NCI-H510A (cell line): Measurements from ENCODE around the gene SEC23IP.

Experiments used
- DNase-seq: peaks from one replicate; lab custom pipeline; 2025; lab: John Stamatoyannopoulos, UW

The SEC23IP gene

DNA sequence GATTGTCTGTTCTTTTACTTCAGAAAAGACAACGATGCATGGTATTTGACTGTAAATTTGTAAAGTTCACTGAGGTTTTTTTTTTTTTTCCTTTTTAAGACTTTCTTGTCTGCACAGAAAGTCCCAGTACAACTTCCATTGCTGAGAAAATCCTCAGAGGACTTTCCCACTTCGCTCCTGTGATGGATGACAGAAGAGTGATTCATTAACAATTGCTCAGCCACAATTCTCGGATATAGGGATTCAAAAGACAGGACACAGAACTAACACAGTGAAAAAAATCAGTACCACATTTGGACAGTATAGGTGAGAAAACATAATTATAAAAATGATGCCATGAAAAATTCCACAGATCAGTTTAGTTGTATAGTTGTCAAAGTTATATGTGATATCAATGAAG lies 48.0 kb downstream of the SEC23IP start:
- DNase-seq, result no peak

DNA sequence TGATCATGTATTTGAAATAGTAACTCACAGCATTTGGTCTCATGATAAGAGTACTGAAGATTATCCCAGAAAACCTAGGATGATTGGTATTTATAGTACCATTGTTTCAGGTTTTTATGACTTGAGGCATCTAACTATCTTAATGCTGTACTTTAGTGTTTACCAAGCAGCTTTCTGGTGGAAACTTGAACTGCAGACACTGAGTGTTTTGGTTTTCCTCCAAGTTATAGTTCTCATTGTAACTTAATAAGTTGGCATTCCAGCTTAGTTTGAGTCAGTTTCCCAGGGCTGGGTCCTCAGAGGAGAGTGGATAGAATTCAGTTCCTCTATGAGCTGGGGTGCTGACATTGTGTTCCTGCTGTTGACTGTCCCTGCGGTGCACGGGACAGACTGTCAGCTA lies 50.4 kb downstream of the SEC23IP start:
- no peak for DNase-seq

DNA sequence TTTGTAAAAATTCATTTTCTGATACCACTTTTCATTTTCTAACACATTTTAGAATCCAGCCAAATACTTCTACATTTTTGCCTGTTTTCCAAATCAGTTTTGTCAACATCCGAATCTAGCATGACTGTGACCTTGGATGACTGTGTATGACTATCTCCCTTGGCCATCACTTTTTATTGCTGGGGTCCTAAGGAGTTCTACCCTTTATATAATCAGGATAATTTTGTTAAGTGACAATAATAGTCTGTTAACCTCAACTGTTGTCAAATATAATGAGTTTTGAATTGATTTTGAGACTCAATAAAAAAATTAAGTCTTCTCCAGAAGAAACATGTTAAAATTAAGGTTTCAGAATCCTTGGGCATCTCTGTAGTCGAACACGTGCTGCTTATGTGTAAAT lies 53.3 kb downstream of the SEC23IP start:
- DNase-seq, result no peak

GRCh38 chr10:119947300-119947699 lies 54.8 kb downstream of the SEC23IP start:
- no peak for DNase-seq

DNA sequence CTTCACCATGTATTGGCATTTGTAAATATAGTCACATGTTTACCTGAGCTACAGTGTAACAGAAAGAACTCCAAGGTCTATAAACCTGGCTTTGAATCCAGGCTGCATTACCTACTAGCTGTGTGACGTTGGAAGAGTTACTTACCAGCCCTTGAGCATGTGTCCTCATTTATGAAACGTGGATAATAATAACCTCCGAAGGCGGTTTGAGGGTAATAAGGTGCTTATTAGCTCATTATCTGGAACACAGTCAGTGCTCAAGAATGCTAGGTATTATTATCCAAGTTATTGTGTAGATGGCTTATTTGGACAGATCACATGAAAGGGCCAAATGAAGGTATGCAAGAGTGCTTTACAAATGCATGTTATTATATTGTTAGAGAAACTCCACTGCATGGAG lies 64.9 kb downstream of the SEC23IP start:
- DNase-seq, result no peak

DNA sequence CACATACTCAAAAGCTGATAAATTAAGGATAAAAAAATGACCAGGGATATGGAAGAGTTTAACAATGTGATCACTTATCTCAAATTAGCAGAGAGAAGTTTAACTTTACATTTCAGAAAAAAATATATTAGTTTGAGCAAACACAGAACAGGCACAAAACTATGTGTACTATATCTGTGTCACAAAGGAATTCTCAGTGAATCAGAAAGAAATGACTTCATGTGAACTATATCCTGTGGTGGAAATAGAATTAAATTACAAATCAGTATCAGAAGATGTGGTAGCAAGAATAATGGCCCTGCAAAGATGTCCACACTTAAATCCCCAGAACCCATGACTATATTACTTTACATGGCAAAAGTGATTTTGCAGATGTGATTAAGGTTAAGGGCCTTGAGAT lies 70.3 kb downstream of the SEC23IP start:
- no peak for DNase-seq

GRCh38 chr10:119967066-119967465 lies 74.5 kb downstream of the SEC23IP start:
- DNase-seq, result no peak

- DNase-seq, result no peak
Measured at GRCh38 chr10:119969609-119970008, 77.1 kb downstream of the SEC23IP start.

- no peak for DNase-seq
Measured at GRCh38 chr10:119970107-119970506, 77.6 kb downstream of the SEC23IP start.

DNA sequence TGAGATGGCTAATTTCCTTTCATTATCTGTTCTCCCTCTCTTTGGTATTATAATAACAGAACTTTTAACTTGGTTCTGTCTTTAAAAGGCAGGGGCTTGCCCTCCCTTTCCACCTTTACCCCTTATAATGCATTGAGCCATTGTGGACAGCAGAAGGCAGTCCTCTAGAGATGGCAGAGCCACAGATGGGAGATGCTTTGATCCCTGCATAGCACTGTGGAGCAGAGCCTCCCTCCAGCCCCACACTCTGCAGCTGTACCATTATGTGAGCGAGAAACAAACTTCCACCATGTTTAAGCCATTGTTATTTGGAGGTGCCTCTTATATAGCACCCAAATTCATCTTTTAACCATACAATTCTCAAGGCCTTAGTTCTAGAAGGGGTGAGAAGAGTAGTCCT lies 78.4 kb downstream of the SEC23IP start:
- no peak for DNase-seq

DNA sequence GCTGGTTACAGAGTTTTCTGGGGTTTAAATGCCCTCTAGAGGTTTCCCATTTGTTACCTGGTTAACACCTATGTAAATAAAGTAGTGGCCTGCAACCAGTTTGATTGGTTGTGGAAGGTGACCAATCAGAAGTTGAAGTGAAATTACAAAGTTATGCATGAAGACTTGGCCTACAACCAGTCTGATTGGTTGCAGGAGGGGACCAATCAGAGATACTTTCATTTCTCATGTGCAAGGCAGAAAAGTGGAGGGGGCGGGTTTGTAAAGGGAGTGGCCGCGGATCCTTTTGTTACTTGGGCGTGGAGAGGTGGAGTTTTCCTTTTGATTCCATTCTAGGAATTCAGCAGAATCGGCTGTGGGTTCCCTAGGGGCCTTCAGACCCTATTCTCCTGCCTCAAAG lies 80.8 kb downstream of the SEC23IP start:
- no peak for DNase-seq

GRCh38 chr10:119976421-119976820 lies 83.9 kb downstream of the SEC23IP start:
- no peak for DNase-seq

GRCh38 chr10:119980956-119981750 lies 88.6 kb downstream of the SEC23IP start:
- DNase-seq, result no peak

DNA sequence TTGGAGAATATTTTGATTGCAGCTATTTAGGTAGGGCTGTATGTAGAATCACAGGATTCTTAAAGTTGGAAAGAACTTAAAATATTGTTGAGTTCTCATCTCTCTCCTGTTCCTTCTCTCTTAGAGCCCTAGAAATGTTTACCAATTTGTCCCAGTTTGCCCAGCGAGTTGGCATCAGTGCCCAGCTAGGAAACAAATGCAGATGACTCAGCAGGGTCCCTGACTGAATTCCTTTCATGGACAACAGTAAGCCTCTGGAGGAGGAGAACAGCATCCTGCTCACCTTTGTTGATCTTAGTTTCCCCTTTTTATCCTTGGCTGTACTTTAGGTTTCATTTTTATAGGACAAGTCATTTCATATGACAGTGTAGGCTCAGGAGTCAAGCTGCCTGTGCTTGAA lies 89.3 kb downstream of the SEC23IP start:
- DNase-seq, result no peak

DNA sequence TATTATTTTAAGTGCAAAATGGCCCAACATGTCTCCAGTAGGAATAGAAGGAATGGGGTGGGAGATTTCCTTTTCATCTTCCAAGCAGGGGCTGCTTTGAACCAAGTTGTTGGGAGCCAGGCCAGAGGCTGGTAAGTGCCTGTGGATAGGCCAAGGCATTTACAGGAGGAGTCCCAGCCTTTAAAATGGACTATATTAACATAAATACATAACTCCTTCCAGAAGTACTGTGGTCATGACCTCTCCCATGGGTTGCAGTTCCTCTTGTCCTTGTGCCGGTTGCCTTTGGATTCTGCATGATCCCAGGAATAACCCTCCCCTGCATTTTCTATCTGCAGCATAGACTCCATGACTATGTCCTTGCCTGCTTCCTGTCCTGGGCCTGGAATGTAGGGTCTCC lies 95.8 kb downstream of the SEC23IP start:
- DNase-seq, result no peak

GRCh38 chr10:119989966-119990365 lies 97.4 kb downstream of the SEC23IP start:
- no peak for DNase-seq

- no peak for DNase-seq
Measured at GRCh38 chr10:119991066-119991465, 98.5 kb downstream of the SEC23IP start.

- no peak for DNase-seq
Measured at GRCh38 chr10:119991816-119992215, 99.3 kb downstream of the SEC23IP start.
